Mononuclear cell (primary cell): ENCODE data around the gene FBXW8. TPM values are rescaled to one million over a fixed set of nuclear protein-coding genes. Genes with fewer than 3 reads are reported as not detected.

Source experiments
- H3K27me3 ChIP-seq: 2 replicates; pipeline ENCODE4 v1.6.0; 2011; ENCODE audit warnings: low read length, control low read depth; ENCODE audit not compliant: insufficient read depth
- H3K4me1 ChIP-seq: 2 replicates; pipeline ENCODE4 v1.5.1; 2011; ENCODE audit warnings: mild to moderate bottlenecking, low read length, control low read depth; ENCODE audit not compliant: insufficient read depth
- H3K4me3 ChIP-seq: 2 replicates; pipeline ENCODE4 v1.5.1; 2011; ENCODE audit warnings: mild to moderate bottlenecking, low read length, moderate library complexity
- H3K9me3 ChIP-seq: 2 replicates; pipeline ENCODE4 v1.5.1; 2011; ENCODE audit warnings: low read depth, mild to moderate bottlenecking, control low read depth, low read length
- total RNA-seq: library from RNA; depleted of rRNA; stranded (reverse); fragments of >200 nt; gene quantifications from one replicate; pipeline ENCODE4 v1.2.3, GENCODE V29; 2012

FBXW8 gene
- total RNA-seq, 1 donor, result 5.2 TPM

DNA sequence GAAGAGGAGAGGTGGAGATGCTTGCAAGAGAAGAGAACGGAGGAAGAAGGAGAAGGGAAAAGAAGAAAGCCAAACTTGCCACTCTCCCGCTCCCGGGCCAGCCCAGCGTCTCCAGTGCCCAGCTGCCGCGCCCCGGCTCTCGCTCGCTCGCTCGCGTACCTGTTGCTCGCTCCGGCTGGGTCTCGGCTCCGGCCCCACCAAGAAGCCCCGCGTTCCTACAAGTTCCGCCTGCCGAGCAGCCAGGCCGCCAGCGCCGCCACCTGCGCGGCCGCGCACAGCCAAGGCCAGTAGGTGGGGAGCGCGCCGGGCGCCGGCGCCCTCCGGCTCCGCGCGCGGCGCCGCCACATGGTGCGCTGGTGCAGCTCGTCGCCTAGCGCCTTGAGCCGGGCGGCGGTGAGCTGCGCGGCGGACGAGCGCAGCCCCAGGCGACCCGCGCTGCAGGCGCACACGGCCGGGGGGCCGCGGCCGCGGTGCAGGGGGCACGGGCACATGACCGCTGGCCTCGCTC is 29.9 kb upstream of the FBXW8 start:
- H3K4me3 ChIP-seq, result no peak overlapping the region
- H3K9me3 ChIP-seq, result no peaks in the 10 kb centered on the region
- H3K4me1 ChIP-seq, result peaks cover 43% of the 10 kb centered on the region
- H3K27me3 ChIP-seq, result peaks cover 72% of the 10 kb centered on the region

DNA sequence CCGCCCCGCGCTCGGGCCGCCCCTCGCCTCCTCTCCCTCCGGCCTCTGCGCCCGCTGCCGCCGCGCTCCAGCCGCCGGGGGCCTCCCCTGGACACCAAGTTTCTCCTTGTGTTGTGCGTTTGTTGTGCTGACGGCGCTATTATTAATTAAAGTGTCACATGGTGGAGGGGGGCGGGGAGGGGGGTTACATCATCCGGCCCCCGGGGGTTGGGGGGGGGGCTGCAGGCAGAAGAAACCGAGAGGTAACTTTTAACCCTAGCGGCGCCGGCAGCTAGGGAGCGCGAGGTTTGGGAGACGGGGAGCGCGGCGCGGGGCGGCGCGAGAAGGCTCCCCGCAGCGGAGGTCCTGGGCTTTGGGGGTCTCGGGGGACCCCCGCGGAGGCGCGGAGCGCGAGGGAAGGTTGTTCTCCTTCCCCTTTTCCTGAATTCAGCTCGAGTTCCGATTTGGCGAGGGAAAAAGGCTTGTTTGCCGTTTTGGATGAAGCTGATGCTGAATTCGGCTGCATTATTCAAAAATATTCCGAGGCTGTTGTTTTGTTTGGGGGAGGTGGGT is 29.3 kb upstream of the FBXW8 start, which contains the start of gene HRK:
TSS of gene HRK (minus strand) at position 117 of the 552 bp plus-strand sequence. CDS start 134 bp downstream, outside the sequence.
- no peak within 1 kb of the TSS for H3K4me3 ChIP-seq
- no peaks in the 10 kb centered on the region for H3K9me3 ChIP-seq
- H3K4me1 ChIP-seq, result peaks cover 43% of the 10 kb centered on the region
- H3K27me3 ChIP-seq, result peaks cover 68% of the 10 kb centered on the region

DNA sequence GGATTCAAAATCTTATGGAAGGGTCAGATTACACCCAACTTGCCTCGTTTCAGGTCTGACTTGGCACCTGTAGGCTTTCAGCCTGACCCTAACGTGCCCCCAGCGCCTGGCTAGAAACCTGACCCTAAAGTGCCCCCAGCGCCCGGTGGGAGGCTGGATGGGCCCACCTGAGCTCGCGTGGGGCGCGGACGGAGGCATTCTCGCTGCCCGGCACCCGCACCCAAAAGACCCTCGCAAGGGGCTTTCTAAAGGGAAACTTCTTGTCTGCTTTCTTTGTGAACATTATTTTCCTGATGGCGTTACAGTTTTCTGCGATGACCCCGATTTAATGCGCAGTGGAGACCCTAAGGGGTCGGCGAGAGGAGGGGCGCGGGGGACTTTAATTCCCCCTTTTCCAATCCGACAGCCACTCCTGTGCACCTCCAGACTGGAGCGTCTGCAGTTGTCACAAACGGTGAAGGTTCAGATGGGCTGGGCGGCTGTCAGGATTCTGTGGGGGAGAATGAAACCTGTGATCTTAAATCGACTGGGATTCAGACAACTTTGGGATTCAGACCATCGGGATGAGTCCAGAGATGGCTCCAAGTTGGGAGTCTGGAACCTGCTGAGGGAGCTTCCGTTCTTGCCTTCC is 28.8 kb upstream of the FBXW8 start:
- Histone ChIP-seq H3K27me3 (peaks cover 65% of the 10 kb centered on the region), H3K4me1 (peaks cover 43% of the 10 kb centered on the region), H3K9me3 (no peaks in the 10 kb centered on the region), H3K4me3 (no peak overlapping the region)

DNA sequence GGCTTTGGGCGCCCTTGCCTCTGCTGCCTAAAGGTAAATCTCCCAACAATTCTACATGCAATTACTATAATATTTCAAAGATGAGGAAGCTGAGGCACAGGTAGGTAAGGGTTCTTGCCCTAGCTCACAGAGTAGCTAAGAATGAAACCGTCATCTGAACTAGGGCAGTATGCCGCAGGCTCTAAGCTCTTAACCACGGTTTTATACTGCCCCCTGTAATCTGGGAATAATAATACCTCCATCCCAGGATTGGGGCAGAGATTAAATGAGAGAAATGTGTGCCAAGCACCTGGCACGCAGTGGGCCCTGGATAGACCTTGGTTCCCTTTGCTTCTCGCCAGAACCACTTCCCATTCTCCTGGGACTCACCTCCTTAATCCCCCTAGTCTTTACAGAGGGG is 28.0 kb upstream of the FBXW8 start:
- H3K4me1 ChIP-seq, result peaks cover 43% of the 10 kb centered on the region
- peaks cover 58% of the 10 kb centered on the region for H3K27me3 ChIP-seq
- no peaks in the 10 kb centered on the region for H3K9me3 ChIP-seq
- H3K4me3 ChIP-seq, result no peak overlapping the region

DNA sequence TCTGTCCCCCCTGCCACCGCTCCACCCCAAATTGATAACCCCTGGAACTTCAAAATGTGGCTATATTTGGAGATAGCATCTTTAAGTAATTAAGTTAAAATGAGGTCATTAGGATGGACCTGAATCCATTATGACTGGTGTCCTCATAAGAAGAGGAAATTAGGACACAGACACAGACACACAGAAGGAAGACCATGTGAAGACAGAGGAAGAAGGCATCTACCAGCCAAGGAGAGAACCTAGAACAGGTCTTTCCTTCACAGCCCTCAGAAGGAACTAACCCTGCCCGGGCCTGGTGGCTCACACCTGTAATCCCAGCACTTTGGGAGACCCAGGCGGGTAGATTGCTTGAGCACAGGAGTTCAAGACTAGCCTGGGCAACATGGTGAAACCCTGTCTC is 25.9 kb upstream of the FBXW8 start:
- Histone ChIP-seq H3K4me1 (peaks cover 26% of the 10 kb centered on the region), H3K9me3 (no peaks in the 10 kb centered on the region), H3K27me3 (peaks cover 37% of the 10 kb centered on the region), H3K4me3 (no peak overlapping the region)

DNA sequence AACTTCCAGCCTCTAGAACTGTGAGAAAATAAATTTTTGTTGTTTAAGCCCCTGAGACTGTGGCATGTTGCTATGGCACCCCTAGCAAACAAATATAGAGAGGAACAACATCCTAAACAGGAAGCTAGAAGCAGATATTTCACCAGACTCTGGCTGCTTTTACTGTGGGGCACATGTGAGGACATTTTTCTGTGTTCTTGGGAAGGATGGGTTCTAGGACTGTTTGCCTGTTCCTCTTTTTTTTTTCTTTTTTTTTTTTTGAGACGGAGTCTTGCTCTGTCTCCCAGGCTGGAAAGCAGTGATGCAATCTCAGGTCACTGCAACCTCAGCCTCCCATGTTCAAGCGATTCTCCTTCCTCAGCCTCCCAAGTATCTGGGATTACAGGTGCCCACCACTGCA is 25.3 kb upstream of the FBXW8 start:
- Histone ChIP-seq H3K4me1 (peaks cover 21% of the 10 kb centered on the region), H3K9me3 (no peaks in the 10 kb centered on the region), H3K4me3 (no peak overlapping the region)

DNA sequence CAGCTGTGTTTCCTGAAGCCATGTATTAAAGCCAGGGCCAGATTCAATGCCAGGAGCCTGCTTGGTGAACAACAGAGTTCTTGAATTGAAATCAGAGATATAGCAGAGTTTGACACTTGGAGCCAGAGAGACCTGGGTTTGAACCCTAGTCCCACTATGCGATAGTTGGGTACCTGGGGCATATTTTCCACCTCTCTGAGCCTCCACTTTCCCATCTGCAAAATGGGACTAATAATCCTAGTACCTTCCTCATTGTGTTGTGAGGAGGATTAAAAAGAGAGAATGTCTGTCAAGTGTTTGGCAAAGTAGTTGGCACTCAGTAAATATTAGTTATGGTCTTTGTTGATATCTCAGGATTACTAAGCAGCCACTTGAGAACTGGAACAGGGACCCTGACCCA is 23.5 kb upstream of the FBXW8 start:
- Histone ChIP-seq H3K9me3 (no peaks in the 10 kb centered on the region), H3K4me1 (peaks cover 8% of the 10 kb centered on the region), H3K4me3 (no peak overlapping the region), H3K27me3 (peaks cover 19% of the 10 kb centered on the region)

More for the DNA sequence above, 25.3 kb upstream of the FBXW8 start:
- H3K27me3 ChIP-seq, result peaks cover 31% of the 10 kb centered on the region

DNA sequence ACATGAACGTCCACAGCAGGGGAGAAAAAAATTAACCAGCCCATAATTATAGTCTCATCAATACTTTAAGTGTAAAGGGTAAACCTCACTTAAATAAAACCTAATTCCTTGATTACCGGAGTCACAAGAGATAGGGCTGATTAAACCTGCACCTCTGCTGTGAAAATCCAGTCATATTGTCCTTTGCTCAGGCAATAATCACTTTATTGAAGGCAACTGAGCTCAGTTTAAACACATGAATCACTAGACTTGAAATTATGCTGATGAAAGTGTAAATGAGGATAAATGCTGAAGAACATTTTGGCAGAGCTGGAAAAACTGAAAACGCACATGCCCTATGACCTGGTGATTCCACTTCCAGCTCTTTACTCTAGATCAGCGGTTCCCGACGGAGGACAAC is 22.9 kb upstream of the FBXW8 start:
- Histone ChIP-seq H3K27me3 (peaks cover 13% of the 10 kb centered on the region), H3K4me1 (peaks cover 4% of the 10 kb centered on the region), H3K4me3 (no peak overlapping the region), H3K9me3 (no peaks in the 10 kb centered on the region)

DNA sequence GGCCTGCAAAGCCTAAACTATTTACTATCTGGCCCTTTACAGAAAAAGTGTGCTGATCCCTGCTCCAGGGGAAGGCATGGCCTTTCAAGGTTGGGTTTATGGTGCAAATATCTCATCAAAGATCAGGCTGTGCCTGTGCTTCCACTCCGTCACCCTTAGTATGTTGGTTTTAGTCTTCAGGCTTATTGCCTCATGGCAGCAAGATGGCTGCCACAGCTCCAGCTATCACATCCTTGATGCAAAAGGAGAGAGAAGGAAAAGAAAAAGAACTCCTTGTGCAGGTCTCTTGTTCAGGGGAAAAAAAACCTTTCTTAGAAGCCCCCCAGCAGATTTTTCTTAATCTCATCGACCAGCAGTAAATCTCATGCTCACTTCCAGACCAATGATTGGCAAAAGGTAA is 20.4 kb upstream of the FBXW8 start:
- Histone ChIP-seq H3K4me1 (peaks cover 2% of the 10 kb centered on the region), H3K4me3 (no peak overlapping the region), H3K9me3 (no peaks in the 10 kb centered on the region), H3K27me3 (peaks cover 3% of the 10 kb centered on the region)

DNA sequence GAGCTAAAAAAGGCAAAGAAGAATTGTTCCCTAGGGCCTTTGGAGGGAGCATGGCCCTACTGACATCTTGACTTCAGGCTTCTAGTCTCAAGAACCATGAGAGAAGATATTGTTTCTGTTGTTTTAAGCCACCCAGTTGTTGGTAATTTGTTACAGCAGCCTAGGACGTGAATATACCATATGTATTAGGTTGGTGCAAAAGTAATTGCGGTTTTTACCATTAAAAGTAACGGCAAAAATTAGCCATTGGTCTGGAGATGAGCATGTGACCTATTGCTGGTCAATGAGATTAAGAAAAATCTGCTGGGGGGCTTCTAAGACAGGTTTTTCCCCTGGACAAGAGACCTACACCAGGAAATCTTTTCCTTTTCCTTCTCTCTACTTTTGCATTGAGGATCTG is 19.7 kb upstream of the FBXW8 start:
- Histone ChIP-seq H3K27me3 (peaks cover 3% of the 10 kb centered on the region), H3K9me3 (no peaks in the 10 kb centered on the region), H3K4me1 (no peaks in the 10 kb centered on the region), H3K4me3 (no peak overlapping the region)

DNA sequence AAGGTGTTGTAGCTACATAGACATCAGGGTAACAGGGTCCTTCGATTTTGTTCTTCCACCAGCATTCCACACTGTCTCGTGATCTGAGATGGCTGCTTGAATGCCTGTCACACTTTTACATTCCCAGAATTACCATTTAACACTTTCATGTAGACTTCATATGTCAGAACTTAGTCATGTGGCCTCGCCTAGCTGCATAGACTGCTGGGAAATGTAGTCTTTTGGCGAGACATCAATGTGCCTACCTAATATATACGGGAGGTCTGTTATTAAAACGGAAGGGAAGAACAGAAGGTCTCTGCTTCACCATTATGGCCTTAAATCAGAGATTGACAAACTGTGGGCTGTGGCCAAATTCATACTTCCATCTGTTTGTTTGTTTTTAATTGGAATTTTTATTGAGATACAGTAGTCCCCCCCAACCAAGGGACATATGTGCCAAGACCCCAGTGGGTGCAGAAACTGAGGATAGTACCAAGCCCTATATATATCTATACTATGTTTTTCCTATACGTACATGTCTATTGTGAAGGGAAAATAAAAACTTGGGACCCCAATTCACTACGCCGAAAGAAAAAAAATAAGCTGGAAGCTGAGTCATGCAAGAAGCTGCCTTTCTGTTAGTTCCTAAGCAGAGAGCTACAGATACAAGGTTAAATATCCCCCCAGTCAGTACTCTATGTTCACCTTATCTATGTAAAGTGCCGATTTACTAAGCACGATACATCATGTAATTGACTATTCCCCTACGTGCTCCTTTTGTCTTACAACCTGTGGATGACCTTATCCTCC is 18.2 kb upstream of the FBXW8 start:
- no peaks in the 10 kb centered on the region for H3K4me1 ChIP-seq
- no peaks in the 10 kb centered on the region for H3K27me3 ChIP-seq
- no peaks in the 10 kb centered on the region for H3K9me3 ChIP-seq
- H3K4me3 ChIP-seq, result no peak overlapping the region

DNA sequence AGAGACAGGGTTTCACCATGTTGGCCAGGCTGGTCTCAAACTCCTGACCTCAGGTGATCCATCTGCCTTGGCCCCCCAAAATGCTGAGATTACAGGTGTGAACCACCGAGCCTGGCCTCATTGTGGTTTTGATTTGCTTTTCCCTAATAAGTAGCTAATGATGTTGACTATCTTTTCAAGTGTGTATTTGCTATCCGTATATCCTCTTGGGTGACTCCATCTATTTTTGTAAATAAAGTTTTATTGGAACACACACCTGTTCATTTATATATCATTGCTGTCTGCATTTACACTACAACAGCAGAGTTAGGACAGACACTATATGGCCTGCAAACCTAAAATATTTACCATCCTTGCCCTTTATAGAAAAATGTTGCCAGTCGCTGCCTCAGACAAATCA is 15.8 kb upstream of the FBXW8 start:
- Histone ChIP-seq H3K4me1 (no peaks in the 10 kb centered on the region), H3K27me3 (peaks cover 3% of the 10 kb centered on the region)

DNA sequence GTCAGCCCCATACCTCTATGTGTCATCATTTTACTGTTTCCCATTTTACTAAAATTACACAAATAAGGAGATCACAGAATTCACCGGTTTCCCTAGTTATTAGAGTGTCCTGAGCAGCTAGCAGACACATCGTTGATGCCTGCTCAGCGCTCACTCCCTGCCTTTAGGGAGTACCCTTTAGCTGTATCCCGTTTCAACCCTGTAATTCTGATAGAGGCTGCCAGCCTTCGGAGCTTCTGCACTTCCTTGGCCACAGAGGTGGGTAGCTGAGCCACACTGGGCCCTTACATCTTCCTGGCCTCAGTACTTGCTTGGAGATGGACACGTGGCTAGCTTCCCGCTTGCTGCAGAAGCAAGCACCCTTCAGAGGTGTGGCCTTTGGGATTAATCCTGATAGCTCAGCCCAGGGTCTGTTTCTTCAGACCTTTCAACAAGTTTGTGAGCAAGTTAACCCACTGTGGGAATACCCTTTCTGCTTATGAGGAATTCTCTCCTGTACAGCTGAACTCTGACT is 14.3 kb upstream of the FBXW8 start:
- Histone ChIP-seq H3K4me1 (no peaks in the 10 kb centered on the region), H3K27me3 (peaks cover 4% of the 10 kb centered on the region), H3K9me3 (no peaks in the 10 kb centered on the region), H3K4me3 (no peak overlapping the region)

More for the DNA sequence above, 15.8 kb upstream of the FBXW8 start:
- H3K4me3 ChIP-seq, result no peak overlapping the region
- no peaks in the 10 kb centered on the region for H3K9me3 ChIP-seq

DNA sequence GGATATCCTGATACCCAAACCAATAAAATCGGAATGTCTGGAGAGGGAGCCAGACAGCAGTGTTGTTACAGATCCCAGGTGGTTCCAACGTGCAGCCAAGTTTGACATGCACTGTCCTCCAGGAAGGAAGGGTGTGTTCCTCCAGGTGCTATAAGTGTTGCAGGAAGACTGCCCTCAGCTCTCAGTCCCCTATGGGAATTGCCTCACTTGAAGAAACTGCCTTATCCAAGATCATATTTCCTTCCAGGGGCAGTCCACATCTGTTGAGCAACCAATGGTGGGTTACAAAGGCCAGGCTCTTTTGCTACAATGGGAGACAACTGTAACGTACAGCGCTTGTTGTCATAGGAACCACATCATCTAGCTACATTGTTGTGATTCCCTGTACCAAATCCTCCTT is 13.3 kb upstream of the FBXW8 start:
- H3K4me1 ChIP-seq, result no peaks in the 10 kb centered on the region
- no peak overlapping the region for H3K4me3 ChIP-seq
- peaks cover 10% of the 10 kb centered on the region for H3K27me3 ChIP-seq
- no peaks in the 10 kb centered on the region for H3K9me3 ChIP-seq

DNA sequence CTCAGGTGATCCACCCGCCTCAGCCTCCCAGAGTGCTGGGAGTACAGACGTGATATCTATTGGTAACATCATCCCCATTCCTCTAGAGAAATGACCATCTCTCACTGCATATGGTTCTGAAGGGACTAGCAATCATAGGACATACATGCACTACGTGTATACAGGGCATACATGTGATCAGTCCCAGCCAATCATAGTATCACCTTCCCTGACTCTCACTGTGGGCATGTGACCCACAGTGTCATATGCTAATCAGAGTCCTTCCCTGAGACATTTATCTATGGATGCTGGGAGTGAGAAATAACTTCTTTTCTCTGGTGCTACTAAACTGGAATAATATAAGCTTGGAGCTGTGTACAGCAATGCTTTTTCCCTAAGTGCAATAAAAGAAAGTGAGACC is 12.1 kb upstream of the FBXW8 start:
- no peaks in the 10 kb centered on the region for H3K4me1 ChIP-seq
- no peak overlapping the region for H3K4me3 ChIP-seq
- H3K27me3 ChIP-seq, result peaks cover 10% of the 10 kb centered on the region
- no peaks in the 10 kb centered on the region for H3K9me3 ChIP-seq
